Esophagus squamous epithelium (tissue), 5 donors: ENCODE results near the gene PDZD7. TPM values are rescaled to one million over a fixed set of nuclear protein-coding genes. Genes with fewer than 3 reads are reported as not detected.

Source experiments
- DNase-seq: peaks from one replicate; lab custom pipeline; 2025; lab: John Stamatoyannopoulos, UW
- H3K27ac ChIP-seq, 4 donors: fragments of 200-600 bp; sonication (generic); one replicate each; pipeline ENCODE4 v1.5.1; 2016 to 2019; ENCODE audit warnings: mild to moderate bottlenecking in 1 of 4
- H3K27me3 ChIP-seq, 4 donors: fragments of 200-600 bp; sonication (generic); 1 replicate in 3 of 4; 2 replicates in 1 of 4; pipeline versions ENCODE4 v1.5.1 to v1.6.0; 2017 to 2021; ENCODE audit warnings: antibody characterized with exemption in 1 of 4
- H3K36me3 ChIP-seq, 3 donors: fragments of 200-600 bp; sonication (generic); one replicate each; pipeline ENCODE4 v1.5.1; 2016 to 2019
- H3K4me1 ChIP-seq, 3 donors: fragments of 200-600 bp; sonication (generic); one replicate each; pipeline ENCODE4 v1.5.1; 2017 to 2019
- H3K4me3 ChIP-seq, 4 donors: fragments of 200-600 bp; sonication (generic); 1 replicate in 3 of 4; 2 replicates in 1 of 4; pipeline ENCODE4 v1.5.1; 2016 to 2019; ENCODE audit warnings: mild to moderate bottlenecking in 2 of 4, moderate library complexity in 1 of 4
- H3K9me3 ChIP-seq, 3 donors: fragments of 200-600 bp; sonication (generic); one replicate each; pipeline ENCODE4 v1.5.1; 2016 to 2019
- CTCF ChIP-seq, 6 experiments: fragments of 450-650 bp in 4 of 6; fragments of 200-600 bp in 2 of 6; sonication (generic) in 2 of 6; IDR thresholded peaks; one replicate each; pipeline ENCODE4 v1.5.1; 2016 to 2019; ENCODE audit warnings: antibody characterized with exemption in 6 of 6, mild to moderate bottlenecking in 4 of 6, moderate library complexity in 4 of 6
- POLR2A ChIP-seq, 4 donors: fragments of 450-650 bp; IDR thresholded peaks; one replicate each; pipeline ENCODE4 v1.6.1; 2017; ENCODE audit warnings: antibody characterized with exemption in 4 of 4, mild to moderate bottlenecking in 4 of 4, moderate library complexity in 3 of 4
- WGBS, 2 donors: methylation state at CpG; one replicate each; pipeline ENCODE4 v1.1.5; 2018; 5-methylcytosine and 5-hydroxymethylcytosine counted together
- intact Hi-C: fragments of 100-400 bp; cut with DNase I; formaldehyde crosslinking; loops from one replicate; pipeline ENCODE4 v1.15.0; 2022
- total RNA-seq, 4 donors: library from RNA; depleted of rRNA; stranded (reverse); fragments of >200 nt; gene quantifications; one replicate each; pipeline ENCODE4 v1.1.0, GENCODE V29; 2016
- donor health status: DM: yes; HTN: yes; CAD: no.

The PDZD7 gene
- total RNA-seq, 4 donors from 2014 or later, result 0.19 to 0.29 (median 0.26) TPM; not detected in 1

GRCh38 chr10:101014230-101014884 is 16.6 kb downstream of the PDZD7 start:
- H3K4me3 ChIP-seq, result no peak overlapping the region
- no peak overlapping the region for H3K27ac ChIP-seq
- peaks cover 15 to 38% (median 22%) of the 10 kb centered on the region in 3 donors for H3K4me1 ChIP-seq
- 10 to 13% methylated on average over 8 to 9 of the region's 11 CpGs for WGBS, 2 donors
- intact Hi-C loops, result no loop called here
- H3K27me3 ChIP-seq, result peaks cover 0 to 35% (median 0%) of the 10 kb centered on the region in 4 donors
- H3K9me3 ChIP-seq, result no peaks in the 10 kb centered on the region
- H3K36me3 ChIP-seq, result no peaks in the 10 kb centered on the region
- no peak for DNase-seq
- no peak for TF ChIP-seq POLR2A (IDR thresholded peaks at IDR 0.05)
- TF ChIP-seq CTCF (IDR thresholded peaks at IDR 0.05), result peak; percentile 79 to 94 (median 92)

- TF ChIP-seq CTCF (IDR thresholded peaks at IDR 0.05), result no peak
- H3K4me3 ChIP-seq, result no peak overlapping the region
- peaks cover 8 to 38% (median 14%) of the 10 kb centered on the region in 3 donors for H3K4me1 ChIP-seq
- peaks cover 0 to 26% (median 0%) of the 10 kb centered on the region in 4 donors for H3K27me3 ChIP-seq
- intact Hi-C loops, result no loop called here
- no peak for DNase-seq
- no peaks in the 10 kb centered on the region for H3K9me3 ChIP-seq
- H3K27ac ChIP-seq, result peak overlapping the region in 3 of 4 donors; percentile 6 to 64 (median 17)
- H3K36me3 ChIP-seq, result no peaks in the 10 kb centered on the region
- WGBS, 2 donors, result 28 to 34% methylated on average over 9 of the region's 9 CpGs
Observed at GRCh38 chr10:101013365-101013825, 17.5 kb downstream of the PDZD7 start.

- intact Hi-C loops, result no loop called here
- H3K27ac ChIP-seq, result peak overlapping the region in 3 of 4 donors; percentile 6 to 64 (median 44)
- no peaks in the 10 kb centered on the region for H3K9me3 ChIP-seq
- 8 to 22% methylated on average over 11 to 14 of the region's 14 CpGs for WGBS, 2 donors
- no peak overlapping the region for H3K4me3 ChIP-seq
- DNase-seq, result no peak
- TF ChIP-seq CTCF (IDR thresholded peaks at IDR 0.05) (peak; percentile 73 to 92 (median 88)), POLR2A (IDR thresholded peaks at IDR 0.05) (no peak)
- H3K4me1 ChIP-seq, result peaks cover 8 to 44% (median 14%) of the 10 kb centered on the region in 3 donors
- H3K36me3 ChIP-seq, result no peaks in the 10 kb centered on the region
- H3K27me3 ChIP-seq, result peaks cover 0 to 19% (median 0%) of the 10 kb centered on the region in 4 donors
Observed at GRCh38 chr10:101012525-101013364, 18.2 kb downstream of the PDZD7 start.

- no peak for DNase-seq
- Histone ChIP-seq H3K4me3 (no peak overlapping the region), H3K27ac (peak overlapping the region in 2 of 4 donors; percentile 6 to 64), H3K27me3 (peaks cover 0 to 12% (median 0%) of the 10 kb centered on the region in 4 donors), H3K9me3 (no peaks in the 10 kb centered on the region), H3K4me1 (peaks cover 8 to 53% (median 14%) of the 10 kb centered on the region in 3 donors), H3K36me3 (peaks cover 0 to 7% (median 4%) of the 10 kb centered on the region in 3 donors)
- TF ChIP-seq CTCF (IDR thresholded peaks at IDR 0.05) (peak in 1 of 6 experiments; percentile 9), POLR2A (IDR thresholded peaks at IDR 0.05) (no peak)
- 66 to 75% methylated on average over 2 to 8 of the region's 22 CpGs for WGBS, 2 donors
- intact Hi-C loops, result no loop called here
Observed at GRCh38 chr10:101011517-101012423, 19.2 kb downstream of the PDZD7 start.
